Skeletal muscle cell (primary cell): ENCODE data around the gene CD274.
"Not testable (repeated sequence)": the region's sequence is repeated elsewhere in the genome, so short reads cannot be mapped to it uniquely, and the experiment has no call there.

Source experiments
- DNase-seq: peaks from one replicate; pipeline ENCODE4 v3.0.0-alpha.2; 2010; ENCODE audit warnings: low read depth
- H3K4me3 ChIP-seq: 2 replicates; pipeline ENCODE4 v1.5.1; 2011; ENCODE audit warnings: low read depth, mild to moderate bottlenecking, control low read depth, low read length, moderate library complexity

The CD274 gene

GRCh38 chr9:5459289-5459829, 9.0 kb downstream of the CD274 start:
- no peak for DNase-seq
- H3K4me3 ChIP-seq, result no peak overlapping the region

- H3K4me3 ChIP-seq, result no peak overlapping the region
- no peak for DNase-seq
Observed at GRCh38 chr9:5460157-5460556, 9.8 kb downstream of the CD274 start.

GRCh38 chr9:5464831-5465330, 14.5 kb downstream of the CD274 start:
- not testable (repeated sequence) for H3K4me3 ChIP-seq, DNase-seq

- no peak overlapping the region for H3K4me3 ChIP-seq
- DNase-seq, result no peak
Observed at GRCh38 chr9:5466005-5466404, 15.7 kb downstream of the CD274 start.

GRCh38 chr9:5466766-5467165, 16.4 kb downstream of the CD274 start:
- no peak overlapping the region for H3K4me3 ChIP-seq
- DNase-seq, result no peak

GRCh38 chr9:5468850-5469249, 18.5 kb downstream of the CD274 start:
- H3K4me3 ChIP-seq, result no peak overlapping the region
- DNase-seq, result no peak

- H3K4me3 ChIP-seq, result no peak overlapping the region
- DNase-seq, result no peak
Observed at GRCh38 chr9:5470122-5470521, 19.8 kb downstream of the CD274 start.

GRCh38 chr9:5470816-5471215, 20.5 kb downstream of the CD274 start:
- H3K4me3 ChIP-seq, result no peak overlapping the region
- DNase-seq, result no peak

GRCh38 chr9:5475611-5476010, 25.3 kb downstream of the CD274 start:
- H3K4me3 ChIP-seq, DNase-seq: not testable (repeated sequence)

- H3K4me3 ChIP-seq, result no peak overlapping the region
- no peak for DNase-seq
Observed at GRCh38 chr9:5478206-5478605, 27.9 kb downstream of the CD274 start.

GRCh38 chr9:5479994-5480694, 29.8 kb downstream of the CD274 start:
- DNase-seq, result no peak
- H3K4me3 ChIP-seq, result no peak overlapping the region

- DNase-seq, result no peak
- H3K4me3 ChIP-seq, result no peak overlapping the region
Observed at GRCh38 chr9:5480919-5481318, 30.6 kb downstream of the CD274 start.

GRCh38 chr9:5481322-5482040, 31.1 kb downstream of the CD274 start:
- DNase-seq, result no peak
- H3K4me3 ChIP-seq, result no peak overlapping the region

- no peak for DNase-seq
- no peak overlapping the region for H3K4me3 ChIP-seq
Observed at GRCh38 chr9:5482194-5482593, 31.9 kb downstream of the CD274 start.

GRCh38 chr9:5483306-5483705, 33.0 kb downstream of the CD274 start:
- no peak overlapping the region for H3K4me3 ChIP-seq
- no peak for DNase-seq

- no peak overlapping the region for H3K4me3 ChIP-seq
- DNase-seq, result no peak
Observed at GRCh38 chr9:5485378-5486085, 35.2 kb downstream of the CD274 start.

GRCh38 chr9:5486988-5487387, 36.6 kb downstream of the CD274 start:
- DNase-seq, result no peak
- H3K4me3 ChIP-seq, result no peak overlapping the region

- H3K4me3 ChIP-seq, result no peak overlapping the region
- DNase-seq, result no peak
Observed at GRCh38 chr9:5488221-5489008, 38.1 kb downstream of the CD274 start.
